Measurements from ENCODE around the gene STMP1.

DNA sequence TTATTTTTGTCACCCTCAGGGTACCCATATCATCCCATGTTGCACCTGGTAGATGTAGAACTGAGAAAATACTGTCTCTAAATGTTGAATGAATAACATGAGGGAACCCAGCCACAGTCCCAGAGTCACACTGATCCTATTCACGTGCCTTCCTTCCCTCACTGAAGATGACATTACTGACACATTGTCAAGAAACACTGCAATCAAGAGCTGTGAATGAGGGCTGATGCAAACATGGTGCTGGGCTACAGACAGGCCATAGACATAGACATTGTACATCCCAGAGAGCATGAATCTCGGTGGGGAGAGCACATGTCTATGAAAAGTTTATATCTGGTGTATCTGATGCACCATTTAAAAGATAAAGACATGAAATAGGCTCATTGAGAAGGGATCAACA is 55.9 kb downstream of the STMP1 start:
- TF ChIP-seq, protein P1, sequence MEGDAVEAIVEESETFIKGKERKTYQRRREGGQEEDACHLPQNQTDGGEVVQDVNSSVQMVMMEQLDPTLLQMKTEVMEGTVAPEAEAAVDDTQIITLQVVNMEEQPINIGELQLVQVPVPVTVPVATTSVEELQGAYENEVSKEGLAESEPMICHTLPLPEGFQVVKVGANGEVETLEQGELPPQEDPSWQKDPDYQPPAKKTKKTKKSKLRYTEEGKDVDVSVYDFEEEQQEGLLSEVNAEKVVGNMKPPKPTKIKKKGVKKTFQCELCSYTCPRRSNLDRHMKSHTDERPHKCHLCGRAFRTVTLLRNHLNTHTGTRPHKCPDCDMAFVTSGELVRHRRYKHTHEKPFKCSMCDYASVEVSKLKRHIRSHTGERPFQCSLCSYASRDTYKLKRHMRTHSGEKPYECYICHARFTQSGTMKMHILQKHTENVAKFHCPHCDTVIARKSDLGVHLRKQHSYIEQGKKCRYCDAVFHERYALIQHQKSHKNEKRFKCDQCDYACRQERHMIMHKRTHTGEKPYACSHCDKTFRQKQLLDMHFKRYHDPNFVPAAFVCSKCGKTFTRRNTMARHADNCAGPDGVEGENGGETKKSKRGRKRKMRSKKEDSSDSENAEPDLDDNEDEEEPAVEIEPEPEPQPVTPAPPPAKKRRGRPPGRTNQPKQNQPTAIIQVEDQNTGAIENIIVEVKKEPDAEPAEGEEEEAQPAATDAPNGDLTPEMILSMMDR (IDR thresholded peaks at IDR 0.05; ENCODE audit: insufficient read depth, low read length, poor library complexity, severe bottlenecking), result no peak
- no peak for TF ChIP-seq EZH2phosphoT487 (conservative IDR thresholded peaks at IDR 0.05; ENCODE audit: low read length)

Data from SU-DHL-6 (cell line).